Stimulated activated CD4-positive, alpha-beta T cell treated with anti-CD3 and anti-CD28 coated beads, Interleukin-12 subunit alpha, Interleukin-12 subunit beta, amount 100 ng/mL, for 4 hours (primary cell): Measurements from ENCODE around the gene KCTD21.
"Not testable (repeated sequence)": the region's sequence is repeated elsewhere in the genome, so short reads cannot be mapped to it uniquely, and the experiment has no call there.

Experiments used
- DNase-seq: peaks from one replicate; pipeline ENCODE4 v3.0.0-alpha.2; 2020

The KCTD21 gene, protein sequence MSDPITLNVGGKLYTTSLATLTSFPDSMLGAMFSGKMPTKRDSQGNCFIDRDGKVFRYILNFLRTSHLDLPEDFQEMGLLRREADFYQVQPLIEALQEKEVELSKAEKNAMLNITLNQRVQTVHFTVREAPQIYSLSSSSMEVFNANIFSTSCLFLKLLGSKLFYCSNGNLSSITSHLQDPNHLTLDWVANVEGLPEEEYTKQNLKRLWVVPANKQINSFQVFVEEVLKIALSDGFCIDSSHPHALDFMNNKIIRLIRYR

DNA sequence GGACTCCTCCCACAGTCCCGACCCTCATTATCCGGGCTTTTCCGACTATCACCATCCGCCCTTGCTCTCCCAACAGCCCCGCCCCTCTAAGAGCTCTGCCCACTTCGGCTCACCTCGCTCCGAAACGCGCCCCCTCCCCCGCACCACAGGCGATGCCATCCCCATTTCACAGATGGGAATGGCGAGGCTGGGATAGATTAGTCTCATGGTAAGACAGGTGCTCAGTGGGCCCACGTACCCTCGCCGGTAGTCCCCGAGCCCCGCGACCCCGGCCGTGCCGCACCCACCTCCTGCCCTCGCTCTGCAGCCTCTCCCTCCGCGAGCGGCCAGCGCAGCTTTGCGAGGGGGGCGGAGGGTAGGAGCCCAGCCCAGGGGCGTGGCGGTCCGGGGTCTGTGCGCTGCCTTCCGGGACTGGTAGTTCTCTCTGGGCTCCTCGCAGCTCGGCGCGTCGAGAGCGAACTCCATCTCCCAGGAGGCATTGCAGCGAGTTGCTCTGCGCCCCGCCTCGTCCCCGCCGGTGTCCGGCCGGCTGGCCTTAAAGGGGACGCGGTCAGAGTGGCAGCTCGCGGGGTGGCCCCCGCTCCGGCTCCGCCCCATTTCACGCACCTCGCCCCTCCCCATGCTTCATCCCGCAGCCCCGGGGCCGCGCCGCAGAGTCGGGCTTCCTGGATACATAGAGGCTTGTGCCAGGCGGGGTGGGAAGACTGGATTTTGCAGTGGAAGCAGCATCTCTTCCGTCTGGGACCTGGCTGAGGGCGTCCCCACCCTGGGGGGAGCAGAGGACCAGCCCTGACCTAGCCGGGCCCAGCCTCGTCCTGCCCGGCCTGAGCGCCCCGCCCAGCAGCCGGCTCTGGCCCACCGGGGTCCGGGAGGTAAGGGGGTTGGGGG is at the start of gene KCTD21, which contains the start of gene USP35:
Gene KCTD21, minus strand, starts transcription at position 341 of the 888 bp plus-strand sequence. CDS start 14,072 bp downstream, outside the sequence.
Gene USP35, plus strand, starts transcription at position 634 of the 888 bp plus-strand sequence. CDS start 7,327 bp downstream, outside the sequence.
- peak; percentile 90 for DNase-seq

DNA sequence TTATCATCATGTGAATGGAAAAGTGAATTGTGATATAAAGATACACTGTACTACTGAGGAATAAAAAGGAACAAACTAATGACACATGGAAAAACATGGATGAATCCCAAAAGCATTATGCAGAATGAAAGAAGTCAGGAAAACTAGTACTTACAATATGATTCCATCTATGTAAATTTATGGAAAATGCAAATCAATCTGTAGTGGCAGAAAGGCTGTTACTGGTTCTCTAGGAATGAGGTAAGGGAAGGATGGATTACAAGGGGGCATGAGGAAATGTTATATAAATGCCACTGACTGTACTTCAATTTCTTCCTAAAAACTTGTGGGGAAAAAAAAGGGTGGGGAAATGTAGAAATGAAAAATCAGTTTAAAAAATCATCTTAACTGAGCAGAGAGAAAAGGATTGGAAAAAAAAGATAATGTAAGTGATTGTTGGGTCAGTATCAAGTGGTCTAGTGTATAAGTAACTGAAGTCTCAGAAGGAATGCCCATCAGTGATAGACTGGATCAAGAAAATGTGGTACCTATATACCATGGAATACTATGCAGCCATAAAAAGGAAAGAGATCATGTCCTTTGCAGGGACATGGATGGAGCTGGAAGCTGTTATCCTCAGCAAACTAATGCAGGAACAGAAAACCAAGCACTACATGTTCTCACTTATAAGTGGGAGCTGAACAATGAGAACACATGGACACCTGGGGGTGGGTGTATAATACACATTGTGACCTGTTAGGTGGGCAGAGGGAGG is 49.0 kb upstream of the KCTD21 start:
- DNase-seq: no peak

DNA sequence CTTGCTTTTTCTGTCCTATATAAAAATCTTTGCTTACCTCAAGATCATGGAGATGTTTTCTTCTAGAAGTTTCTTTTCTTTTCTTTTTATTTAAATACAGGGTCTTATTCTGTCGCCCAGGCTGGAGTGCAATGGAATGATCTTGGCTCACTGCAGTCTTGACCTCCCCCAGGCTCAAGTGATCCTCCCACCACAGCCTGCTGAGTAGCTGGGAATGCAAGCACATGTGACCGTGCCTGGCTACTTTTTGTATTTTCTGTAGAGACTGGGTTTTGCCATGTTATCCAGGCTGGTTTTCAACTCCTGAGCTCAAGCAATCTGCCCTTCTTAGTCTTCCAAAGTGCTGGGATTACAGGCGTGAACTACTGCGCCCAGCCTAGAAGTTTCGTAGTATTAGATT is 45.6 kb upstream of the KCTD21 start:
- DNase-seq: no peak

DNA sequence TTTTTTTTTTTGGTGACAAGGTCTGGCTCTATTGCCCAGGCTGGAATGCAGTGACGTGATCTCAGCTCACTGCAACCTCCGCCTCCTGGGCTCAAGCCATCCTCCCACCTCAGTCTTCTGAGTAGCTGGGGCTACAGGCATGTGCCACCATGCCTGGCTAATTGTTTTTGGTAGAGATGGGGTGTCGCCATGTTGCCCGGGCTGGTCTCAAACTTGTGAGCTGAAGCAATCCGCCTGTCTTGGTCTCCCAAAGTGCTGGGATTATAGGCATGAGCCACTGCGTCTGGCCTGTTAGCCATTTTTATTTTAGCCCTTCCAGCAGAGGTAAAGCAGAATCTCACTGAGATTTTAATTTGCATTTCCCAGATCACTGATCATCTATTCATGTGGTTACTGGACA is 44.6 kb upstream of the KCTD21 start:
- DNase-seq: not testable (repeated sequence)

DNA sequence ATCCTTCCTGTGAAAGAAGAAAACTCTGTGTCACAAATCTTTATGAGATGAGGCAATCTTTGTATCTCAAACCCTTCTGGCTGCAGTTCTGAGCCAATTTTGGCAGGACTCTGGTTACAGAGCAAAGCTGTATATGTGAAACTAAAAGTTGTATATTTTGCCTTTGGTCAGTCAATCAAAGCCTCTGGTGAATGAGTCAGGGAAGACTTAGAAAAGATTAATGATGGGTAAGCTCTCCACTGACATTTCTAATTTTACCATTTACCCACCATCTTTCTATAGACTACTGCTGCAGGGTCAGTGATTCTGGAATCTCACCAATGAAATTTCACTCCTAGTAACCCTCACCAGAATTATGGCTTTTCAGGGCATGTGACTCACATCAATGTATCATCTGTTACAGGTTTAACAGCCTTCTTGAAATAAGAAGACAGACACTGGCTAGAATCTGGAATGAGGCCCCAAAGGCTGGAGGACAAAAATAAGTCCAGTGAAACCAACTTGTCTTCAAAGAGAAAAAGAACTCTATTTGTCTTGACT is 43.6 kb upstream of the KCTD21 start:
- DNase-seq: no peak

DNA sequence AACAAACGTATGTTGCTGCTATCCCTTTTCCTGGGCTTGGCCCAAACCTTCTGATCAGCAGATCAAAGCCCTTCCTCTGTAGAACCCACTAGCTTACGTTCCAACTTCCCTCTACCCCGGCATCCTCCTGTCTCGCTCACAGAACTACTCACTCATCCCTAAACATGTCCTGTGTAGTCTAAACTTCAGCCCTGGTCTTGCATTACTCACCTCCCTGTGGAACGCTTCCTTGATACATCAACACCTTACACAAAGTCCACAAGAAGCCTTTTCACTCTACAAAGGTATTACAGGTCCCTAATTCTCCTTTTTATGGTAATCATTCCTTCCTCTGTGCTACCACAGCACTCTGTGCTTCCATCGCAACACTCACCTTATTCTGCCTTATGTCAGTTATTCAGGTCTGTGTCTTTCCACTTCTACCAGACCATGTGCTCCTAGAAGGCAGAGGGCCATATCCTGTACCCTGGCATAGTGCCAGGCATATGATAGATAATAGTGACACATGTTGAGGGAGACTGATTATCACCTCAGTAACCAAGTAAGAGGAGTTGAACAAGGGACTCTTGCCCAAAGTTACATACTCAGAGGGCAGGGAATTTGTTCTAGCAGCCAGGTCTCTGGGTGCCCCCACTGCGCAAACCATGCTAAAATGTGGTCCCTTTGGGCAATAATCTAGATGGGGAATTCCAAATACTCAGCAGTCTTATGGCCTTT is 41.9 kb upstream of the KCTD21 start:
- DNase-seq: no peak

DNA sequence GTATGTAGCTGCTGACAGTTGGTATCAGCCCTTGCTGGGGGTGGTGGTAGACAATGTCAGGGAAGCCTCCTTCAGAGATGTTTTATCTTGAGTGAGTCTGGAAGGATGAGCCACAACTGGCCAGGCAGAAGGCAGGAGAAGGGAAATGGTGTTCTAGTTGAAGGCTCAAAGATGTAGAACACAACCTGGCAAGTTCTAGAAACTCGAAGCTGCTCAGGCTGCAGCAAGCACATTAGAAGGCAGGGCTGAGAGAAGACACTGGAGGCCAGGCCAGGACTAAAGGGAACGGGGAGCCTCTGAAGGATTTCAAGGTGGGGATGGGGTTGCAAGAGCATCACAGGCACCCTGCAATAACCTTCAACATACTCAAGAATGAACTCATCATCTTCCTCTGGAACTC is 40.7 kb upstream of the KCTD21 start:
- DNase-seq: no peak

DNA sequence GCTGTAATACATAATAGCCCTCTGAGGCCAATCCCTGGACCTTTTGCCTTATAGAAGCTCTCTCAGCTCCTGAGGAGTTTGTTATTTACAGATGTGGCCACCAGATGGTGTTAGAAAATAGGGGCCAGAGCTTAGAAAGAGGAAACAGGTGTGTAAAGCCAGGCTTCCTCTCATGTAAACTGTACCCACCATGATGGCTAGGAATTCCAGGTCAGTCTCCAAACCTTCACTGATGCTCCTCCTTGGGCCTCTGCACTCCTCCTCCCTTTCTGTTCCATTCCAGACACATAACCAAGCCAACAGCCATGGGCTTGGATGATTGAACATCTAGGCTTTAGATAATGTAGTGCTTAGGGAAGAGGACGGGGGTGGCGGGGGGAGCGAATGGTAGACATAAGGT is 40.0 kb upstream of the KCTD21 start:
- DNase-seq: no peak

DNA sequence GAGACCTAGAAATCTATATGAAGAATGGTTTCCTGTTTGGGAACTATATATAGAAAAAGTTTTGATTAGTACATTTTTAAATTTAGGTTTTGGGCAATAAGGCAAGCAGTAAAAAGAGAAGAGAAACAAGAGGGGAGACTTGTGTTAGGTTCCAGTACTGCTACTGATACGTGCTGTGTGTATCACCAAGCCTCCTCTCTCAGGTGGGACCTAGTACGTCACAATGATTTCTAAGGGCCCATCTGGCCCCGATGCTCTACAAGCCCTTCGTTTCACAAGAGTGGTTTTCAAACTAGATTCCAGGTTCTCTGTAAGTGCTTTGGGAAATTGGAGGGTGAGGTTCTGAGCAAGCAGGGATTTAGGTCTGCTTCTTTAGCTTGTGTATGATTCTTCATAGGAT is 39.5 kb upstream of the KCTD21 start:
- no peak for DNase-seq

DNA sequence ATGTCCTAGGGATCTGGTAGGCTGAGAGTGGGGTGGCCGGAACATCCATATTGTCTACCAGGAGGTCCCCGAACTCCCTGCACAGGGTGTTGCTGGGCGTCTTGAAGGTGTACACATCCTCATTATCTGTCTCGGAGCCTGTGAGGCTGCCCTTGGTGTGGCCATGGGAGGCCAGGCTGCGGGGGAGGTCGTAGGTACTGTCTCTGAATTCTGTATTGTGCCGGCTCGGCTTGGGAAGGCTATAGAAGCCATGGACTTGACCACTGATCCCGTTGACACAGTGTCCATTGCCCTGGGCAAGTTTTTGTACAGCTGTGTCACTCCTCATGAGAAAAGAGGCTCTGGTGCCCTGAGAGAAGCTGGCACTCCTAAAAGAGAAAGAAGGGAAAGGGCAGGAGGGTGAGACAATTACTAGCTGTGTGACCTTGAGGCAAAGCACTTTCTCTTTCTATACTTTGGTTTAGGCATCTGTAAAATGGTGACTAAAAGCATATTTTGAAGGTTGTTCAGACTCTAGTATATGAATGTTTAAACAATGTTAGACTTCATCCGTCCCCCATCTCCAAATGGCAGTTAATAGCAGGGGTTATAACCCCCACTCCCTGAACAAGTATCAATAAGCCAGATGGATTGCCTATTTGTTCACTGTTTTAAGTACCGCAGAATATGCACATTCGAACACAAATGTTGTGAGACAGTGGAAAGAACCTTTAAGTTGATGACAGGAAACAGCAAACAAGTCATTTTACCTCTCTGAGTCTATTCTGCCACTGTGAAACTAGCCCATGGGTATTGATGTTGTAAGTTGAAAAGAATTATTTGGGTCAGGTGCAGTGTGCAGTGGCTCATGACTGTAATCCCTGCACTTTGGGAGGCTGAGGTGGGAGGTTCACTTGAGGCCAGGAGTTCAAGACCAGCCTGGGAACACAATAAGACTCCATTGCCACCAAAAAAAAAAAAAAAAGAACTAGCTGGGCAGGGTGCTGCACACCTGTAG is 38.6 kb upstream of the KCTD21 start:
- DNase-seq: no peak

DNA sequence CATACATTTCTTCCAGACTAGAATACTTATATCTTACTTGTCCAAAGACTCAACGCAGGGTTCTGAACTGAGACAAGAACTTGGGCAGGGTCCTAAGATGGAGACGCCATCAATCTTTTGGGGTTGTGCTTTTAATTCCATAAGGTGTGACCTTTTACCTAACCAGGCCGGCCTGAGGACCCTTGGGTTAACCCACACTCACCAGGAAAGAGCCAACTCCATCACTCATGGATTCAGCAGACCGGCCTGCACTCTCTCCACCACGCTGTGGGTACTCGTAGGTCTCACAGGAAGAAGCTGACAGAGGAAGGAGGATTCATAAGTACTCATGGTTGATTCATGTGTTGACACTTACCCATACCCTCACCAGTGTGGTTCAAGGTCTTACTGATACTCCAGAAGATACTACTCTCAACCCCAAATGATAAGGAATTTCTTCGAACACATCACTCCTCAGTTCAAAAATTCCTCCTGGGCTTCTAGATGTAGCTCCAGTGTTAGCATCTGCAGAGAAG is 36.5 kb upstream of the KCTD21 start:
- DNase-seq: no peak

DNA sequence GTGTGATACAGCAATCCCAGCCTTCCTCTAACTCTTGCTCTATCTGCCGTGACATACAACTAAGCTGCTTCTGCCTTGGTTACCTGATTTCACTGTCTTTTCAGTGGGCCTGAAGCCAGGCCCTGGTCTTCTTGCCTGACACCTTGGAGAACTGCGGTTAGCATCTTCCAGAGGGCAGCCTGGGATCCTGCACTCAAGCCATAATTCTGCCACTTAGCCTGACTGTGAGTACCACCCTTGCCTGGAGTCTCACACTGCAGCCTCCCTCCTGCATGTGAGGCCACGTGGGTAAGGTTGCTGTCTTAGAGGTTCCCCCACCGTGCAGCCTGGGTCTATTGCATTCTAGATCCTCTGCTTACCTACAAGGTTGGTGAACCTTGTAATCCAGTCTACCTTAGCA is 36.1 kb upstream of the KCTD21 start:
- DNase-seq: no peak

DNA sequence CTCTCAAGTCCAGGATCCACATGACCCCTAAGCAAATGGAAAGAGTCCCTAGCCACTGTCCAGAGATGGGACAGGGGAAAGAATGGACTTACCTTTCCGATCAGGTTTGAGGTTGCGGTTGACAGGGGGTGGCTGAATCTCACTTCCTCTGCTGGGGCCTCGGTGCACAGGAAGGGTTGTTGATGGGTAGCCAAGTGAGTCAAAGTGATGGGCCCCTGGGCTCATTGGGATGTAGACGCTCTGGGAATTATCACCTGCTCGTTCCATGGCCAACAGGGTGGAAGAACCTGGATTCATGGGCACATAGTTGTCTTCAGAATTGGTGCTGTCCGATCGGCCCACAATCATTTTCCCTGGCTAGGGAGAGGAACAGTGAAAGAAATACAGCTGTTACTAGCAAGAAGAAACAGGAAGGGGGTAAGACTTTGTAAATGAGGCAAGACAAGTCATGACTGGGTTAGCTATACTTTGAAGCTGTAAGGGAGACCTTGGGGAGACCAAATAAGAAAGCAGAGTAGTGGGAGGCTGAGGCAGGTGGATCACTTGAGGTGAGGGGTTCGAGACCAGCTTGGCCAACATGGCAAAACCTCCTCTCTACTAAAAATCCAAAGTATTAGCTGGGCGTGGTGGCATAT is 35.0 kb upstream of the KCTD21 start:
- no peak for DNase-seq

DNA sequence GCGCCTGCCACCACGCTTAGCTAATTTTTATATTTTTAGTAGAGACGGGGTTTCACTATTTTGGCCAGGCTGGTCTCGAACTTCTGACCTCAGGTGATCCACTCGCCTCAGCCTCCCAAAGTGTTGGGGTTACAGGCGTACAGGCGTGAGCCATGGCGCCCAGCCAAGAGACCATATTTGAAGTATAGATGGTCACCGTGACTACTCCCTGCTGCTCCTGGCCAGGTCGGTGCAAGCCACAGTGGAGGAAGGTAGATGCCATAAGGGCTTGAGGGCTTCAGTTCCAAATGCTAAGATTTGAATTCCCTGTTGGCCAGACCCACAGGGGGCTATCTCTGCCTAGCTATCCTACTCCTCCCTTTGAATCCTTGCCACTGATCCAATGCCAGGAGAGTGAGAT is 34.3 kb upstream of the KCTD21 start:
- not testable (repeated sequence) for DNase-seq

DNA sequence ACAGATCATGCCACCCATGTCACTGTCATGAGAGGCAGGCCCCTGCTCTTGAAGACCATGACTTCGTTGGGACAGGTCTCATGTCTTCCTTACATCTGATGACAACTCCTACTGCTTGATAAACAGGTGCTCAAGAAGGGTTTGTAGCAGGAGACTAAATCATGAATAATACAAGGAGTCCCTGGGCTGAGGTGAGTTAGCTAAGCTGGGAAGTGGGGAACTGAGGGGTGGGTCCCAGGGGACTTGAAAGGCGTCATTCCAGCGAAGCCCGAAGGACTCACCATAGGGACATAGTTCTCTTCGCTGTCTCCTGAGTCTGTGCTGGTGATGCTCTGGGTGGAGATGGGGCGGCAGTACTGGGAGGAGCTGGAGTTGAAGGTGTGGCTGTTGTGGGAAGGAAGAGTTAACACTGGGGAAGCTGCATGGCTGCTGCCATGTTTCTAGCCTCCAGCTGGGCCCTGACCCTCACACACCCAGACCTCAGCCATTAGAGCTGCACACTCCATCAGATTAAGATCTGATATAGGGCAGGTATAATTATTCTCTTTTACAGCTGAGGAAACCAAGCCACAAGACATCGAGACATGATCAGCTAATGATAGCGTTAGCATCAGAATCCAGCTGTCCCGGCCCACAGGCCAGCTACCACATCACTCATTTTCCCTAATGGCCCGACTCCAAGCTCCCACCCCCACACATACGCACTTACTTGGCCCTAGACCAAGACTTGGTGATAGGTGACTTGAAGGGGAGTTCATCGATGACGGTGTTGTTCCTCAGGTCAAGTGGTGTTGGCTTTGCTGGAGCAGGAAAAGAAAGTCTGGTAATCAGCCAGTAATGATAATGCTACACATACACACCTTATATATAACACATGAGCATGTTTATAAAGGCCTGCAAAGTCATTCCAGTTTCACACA is 33.2 kb upstream of the KCTD21 start:
- no peak for DNase-seq

DNA sequence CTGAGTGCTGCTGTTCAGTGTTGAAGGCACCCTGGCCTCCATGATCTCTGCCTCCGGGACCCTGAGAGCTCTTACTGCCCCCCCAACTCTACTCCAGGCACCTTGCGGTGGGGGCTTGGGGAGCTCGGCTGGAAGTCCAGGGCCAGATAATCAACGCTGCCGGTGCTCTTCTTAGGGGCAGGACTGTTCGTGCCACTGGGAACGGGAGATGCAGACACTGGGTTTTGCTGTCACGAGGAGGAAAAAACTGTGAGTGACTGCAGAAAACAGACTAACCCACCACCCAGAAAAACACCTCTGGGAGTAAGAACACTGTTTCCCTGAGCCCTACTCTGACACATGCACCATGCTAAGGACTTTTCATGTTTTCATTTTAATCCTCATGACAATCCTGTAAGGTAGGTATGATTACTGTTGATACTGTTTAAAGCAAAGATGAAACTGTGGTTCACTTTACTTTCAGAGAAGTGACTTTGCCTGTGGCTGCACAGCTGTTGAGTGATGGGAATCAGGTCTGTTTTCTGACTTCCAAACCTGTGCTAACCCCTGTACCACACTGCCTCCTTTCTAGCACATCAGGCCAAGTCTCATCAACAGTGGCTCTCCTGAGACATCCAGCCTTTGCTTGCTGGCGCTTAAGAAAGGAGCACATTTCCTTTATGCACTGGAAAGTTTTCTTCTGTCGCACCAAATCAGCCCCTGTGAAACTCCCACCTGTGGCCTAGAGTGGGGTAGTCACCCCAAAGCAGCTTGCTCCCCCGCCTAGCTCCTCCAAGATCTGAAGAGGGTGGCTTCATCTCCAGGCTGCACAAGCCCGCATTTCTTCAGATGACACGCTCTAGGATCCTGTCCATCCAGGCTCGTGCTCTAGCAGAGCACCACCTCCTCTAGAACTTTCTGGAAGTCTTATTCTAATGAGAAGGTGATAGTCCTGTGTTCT is 32.1 kb upstream of the KCTD21 start:
- no peak for DNase-seq

DNA sequence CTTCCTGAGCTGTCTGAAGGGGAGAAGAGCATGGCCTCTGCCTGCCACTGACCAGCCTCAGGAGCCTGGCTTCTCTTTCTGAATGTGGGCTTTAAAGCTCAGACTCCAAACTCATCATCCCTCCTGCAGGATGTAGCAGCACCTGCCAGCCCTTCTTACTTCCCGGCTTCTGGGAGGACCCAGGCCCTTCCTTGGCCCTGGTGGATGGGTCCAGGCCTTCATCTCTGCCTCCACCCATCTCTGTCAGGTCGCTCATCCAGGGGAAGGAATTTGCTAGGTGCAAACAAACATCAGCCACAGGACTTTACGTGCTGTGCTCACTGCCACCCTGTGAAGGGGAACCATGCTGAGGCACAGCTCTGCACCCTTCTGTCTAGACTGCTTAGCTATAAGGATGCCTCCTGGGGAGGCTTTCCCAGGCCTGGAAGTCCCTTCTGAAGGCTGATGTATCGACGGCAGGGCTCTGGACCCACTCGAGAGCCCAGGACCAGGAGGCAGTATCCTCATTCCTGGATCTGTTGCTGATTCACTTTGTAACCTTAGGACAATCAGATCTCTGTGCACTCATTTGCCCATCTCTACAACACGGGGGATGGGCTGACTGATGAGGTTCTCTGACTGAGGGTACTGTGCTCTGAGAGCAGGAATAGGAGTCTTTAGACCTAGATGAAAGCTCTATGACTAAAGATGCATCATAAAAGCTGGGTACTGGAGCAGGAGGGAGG is 31.2 kb upstream of the KCTD21 start:
- no peak for DNase-seq
